GM21737 (cell line): ENCODE measurements around the gene PTGES2.

Experiments
- ATAC-seq: cut with Tn5 transposase; IDR thresholded peaks from one replicate; pipeline ENCODE4 v1.9.1; 2021; ENCODE audit warnings: mild to moderate bottlenecking, moderate library complexity; ENCODE audit not compliant: unreplicated experiment

The PTGES2 gene

GRCh38 chr9:128153947-128154695, 26.6 kb upstream of the PTGES2 start:
- no peak for ATAC-seq

GRCh38 chr9:128153060-128153946, 25.8 kb upstream of the PTGES2 start:
- ATAC-seq, result no peak

GRCh38 chr9:128152133-128153059, 24.9 kb upstream of the PTGES2 start:
- ATAC-seq, result no peak

GRCh38 chr9:128151309-128152132, 24.0 kb upstream of the PTGES2 start:
- no peak for ATAC-seq

GRCh38 chr9:128150594-128151308, 23.2 kb upstream of the PTGES2 start:
- ATAC-seq, result no peak

GRCh38 chr9:128149951-128150593, 22.5 kb upstream of the PTGES2 start:
- ATAC-seq, result no peak

- no peak for ATAC-seq
Observed at GRCh38 chr9:128149001-128149701, 21.6 kb upstream of the PTGES2 start, which contains the start of gene LCN2. Gene LCN2, plus strand, starts transcription at chr9:128149453. Its CDS starts 73 bp downstream, at chr9:128149526.

- no peak for ATAC-seq
Observed at GRCh38 chr9:128148509-128149000, 21.0 kb upstream of the PTGES2 start.

- no peak for ATAC-seq
Observed at GRCh38 chr9:128146591-128147120, 19.1 kb upstream of the PTGES2 start.

GRCh38 chr9:128145951-128146351, 18.4 kb upstream of the PTGES2 start:
- ATAC-seq, result no peak

- ATAC-seq, result no peak
Observed at GRCh38 chr9:128145536-128145935, 18.0 kb upstream of the PTGES2 start.

- no peak for ATAC-seq
Observed at GRCh38 chr9:128144239-128145181, 17.0 kb upstream of the PTGES2 start.

GRCh38 chr9:128143525-128144238, 16.2 kb upstream of the PTGES2 start:
- no peak for ATAC-seq

- ATAC-seq, result no peak
Observed at GRCh38 chr9:128142596-128142995, 15.1 kb upstream of the PTGES2 start.

GRCh38 chr9:128142061-128142460, 14.5 kb upstream of the PTGES2 start:
- ATAC-seq, result no peak

- no peak for ATAC-seq
Observed at GRCh38 chr9:128141604-128142003, 14.1 kb upstream of the PTGES2 start.
